Left renal cortex interstitium (tissue), 4 donors: ENCODE data around the gene ALMS1. TPM values are rescaled to one million over a fixed set of nuclear protein-coding genes. Genes with fewer than 3 reads are reported as not detected.
A peak's percentile ranks its signal among the peaks of the same experiment; 100 is the strongest.
"Not testable (repeated sequence)": the region's sequence is repeated elsewhere in the genome, so short reads cannot be mapped to it uniquely, and the experiment has no call there.

ENCODE experiments used
- DNase-seq, 4 donors: peaks; one replicate each; pipeline ENCODE4 v3.0.0-alpha.2; 2013; ENCODE audit warnings: low read depth in 4 of 4, low spot score in 2 of 4, missing footprints in 1 of 4
- polyA plus RNA-seq, 4 donors: library from polyadenylated mRNA; unstranded; fragments of 120-200 nt; gene quantifications; one replicate each; pipeline ENCODE4 v1.2.1, GENCODE V29; 2013; ENCODE audit not compliant: insufficient read length in 4 of 4

ALMS1 gene
- polyA plus RNA-seq, result 10 to 100 TPM; 36.0 to 40.7 (median 39.3) TPM

GRCh38 chr2:73385504-73386341 lies at the start of gene ALMS1:
ALMS1 (plus strand) TSS chr2:73385836; CDS start chr2:73385869, 33 bp downstream.
- DNase-seq, result peak; percentile 77 to 86 (median 80)

DNA sequence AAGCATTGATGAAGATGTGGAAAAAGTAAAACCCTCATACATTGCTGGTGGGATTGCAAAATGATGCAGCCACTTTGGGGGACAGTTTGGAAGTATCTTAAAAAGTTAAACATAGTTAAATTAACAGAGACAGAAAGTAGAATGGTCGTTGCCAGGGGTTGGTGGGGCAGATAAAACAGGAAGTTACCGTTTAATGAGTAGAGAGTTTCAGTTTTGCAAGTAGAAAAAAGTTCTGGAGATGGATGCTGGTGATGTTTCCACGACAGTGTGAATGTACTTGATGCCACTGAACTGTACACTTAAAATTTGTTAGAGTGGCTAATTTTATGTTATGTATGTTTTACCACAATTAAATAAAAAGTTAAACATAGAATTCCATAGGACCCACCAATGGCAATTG lies 47.8 kb upstream of the ALMS1 start:
- no peak for DNase-seq

DNA sequence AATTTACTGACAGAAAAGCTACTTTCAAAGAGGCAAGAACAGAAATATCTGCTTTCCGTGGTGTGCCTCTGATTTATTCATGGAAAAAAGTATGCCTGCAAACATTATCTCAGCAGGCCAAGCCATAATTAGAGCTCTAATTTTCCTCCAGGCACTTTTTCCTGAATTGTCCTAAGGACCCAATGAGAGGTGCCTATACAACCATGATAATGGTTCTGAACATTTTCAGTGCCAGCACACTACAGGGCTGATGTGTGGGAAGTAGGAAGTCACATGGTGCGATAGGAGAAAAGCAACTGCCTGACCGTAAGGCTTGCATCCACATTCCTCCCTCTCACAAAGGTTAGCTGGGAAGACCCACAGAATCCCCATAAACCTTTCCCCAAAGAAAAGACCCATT lies 46.4 kb upstream of the ALMS1 start:
- DNase-seq, result no peak

DNA sequence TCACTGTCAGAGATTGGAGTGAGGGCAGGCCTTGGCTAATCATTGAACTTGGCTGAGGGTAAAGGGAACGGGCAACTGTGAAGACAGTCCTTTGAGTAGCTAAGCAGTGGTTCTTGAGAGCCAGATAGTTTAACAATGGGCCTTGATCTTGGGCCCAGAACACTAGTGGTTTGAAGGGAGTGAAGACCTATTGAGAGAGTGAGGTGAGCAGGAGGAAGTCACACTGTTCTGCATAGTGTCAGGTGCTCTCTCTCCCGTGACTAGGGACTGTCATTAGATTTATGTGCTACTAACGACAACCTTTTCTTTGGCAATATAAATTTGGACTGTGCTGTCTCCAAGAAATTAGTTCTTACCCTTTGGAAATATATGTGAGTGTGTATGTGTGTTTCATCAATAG lies 44.6 kb upstream of the ALMS1 start:
- no peak for DNase-seq

DNA sequence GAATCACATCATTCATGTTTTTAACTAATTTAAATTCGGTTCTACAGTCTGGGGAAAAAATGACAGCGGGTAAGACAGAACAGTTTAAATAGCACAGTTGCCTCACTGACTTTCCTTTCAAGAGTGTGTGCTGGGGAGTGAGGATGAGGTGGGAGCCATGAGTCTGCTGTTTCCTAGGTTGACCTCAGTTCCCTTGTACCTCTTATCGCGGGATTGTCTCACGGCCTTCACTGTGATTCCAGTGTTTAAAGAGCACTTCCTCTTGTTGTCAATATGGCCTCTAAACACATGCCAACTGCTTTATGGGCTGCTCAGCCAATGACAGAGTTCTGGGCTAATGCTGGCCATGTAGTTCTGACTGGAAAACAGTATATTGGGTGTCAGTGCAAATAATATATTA lies 41.6 kb upstream of the ALMS1 start:
- DNase-seq, result no peak

DNA sequence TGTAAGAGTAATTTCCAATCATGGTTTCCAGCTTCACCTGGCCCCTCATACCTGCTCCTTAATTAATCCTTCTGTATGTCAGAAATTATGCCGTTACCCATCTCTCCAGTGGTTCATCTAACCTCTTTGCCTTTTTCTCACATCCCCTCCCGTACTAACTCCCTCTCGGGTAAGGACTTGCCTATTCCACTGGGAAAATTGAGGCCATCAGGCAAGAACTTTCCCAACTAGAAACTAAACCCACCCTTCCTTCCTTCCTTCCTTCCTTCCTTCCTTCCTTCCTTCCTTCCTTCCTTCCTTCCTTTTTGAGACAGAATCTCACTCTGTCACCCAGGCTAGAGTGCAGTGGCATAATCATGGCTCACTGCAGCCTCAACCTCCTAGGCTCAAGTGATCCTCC lies 40.9 kb upstream of the ALMS1 start:
- not testable (repeated sequence) for DNase-seq

- DNase-seq, result no peak
Observed at GRCh38 chr2:73350035-73350691, 35.5 kb upstream of the ALMS1 start.

DNA sequence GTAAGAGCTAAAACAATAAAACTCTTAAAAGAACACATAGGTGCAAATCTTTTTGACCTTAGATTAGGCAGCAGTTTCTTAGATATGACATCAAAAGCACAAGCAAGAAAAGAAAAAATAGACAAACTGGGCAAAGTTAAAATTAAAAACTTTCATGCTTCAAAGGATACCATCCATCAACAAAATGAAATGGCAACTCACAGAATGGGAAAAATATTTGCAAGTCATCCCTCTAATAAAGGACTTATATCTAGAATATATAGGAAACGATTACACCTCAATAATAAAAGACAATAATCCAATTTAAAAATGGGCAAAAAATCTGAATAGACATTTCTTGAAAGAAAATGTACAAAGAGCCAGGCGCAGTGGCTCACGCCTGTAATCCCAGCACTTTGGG lies 29.5 kb upstream of the ALMS1 start:
- no peak for DNase-seq

GRCh38 chr2:73359915-73360697 lies 25.5 kb upstream of the ALMS1 start:
- DNase-seq, result no peak

GRCh38 chr2:73366060-73366459 lies 19.6 kb upstream of the ALMS1 start:
- no peak for DNase-seq

- no peak for DNase-seq
Observed at GRCh38 chr2:73368781-73369180, 16.9 kb upstream of the ALMS1 start.

GRCh38 chr2:73370348-73370747 lies 15.3 kb upstream of the ALMS1 start:
- DNase-seq, result no peak

GRCh38 chr2:73373344-73373743 lies 12.3 kb upstream of the ALMS1 start:
- DNase-seq, result no peak

DNA sequence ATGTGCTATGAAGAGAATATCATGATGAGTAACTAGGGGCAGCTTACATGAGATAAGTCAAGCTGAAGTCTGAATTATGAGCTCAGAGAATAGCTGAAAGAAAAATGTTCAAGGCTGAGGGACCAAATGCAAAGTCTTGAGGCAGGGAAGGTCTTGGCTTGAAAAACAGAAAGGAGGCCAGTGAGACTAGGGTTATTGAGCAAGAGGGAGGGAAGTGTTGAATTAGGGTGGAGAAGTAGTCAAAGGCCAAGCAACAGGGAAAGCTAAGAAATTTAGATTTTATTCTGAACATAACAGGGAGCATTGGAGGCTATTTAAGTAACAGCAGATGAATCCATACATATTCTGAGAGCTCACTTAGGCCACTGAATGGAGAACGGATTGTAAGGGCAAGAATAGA lies 11.4 kb upstream of the ALMS1 start:
- no peak for DNase-seq

GRCh38 chr2:73376681-73377080 lies 9.0 kb upstream of the ALMS1 start:
- DNase-seq, result no peak

GRCh38 chr2:73383036-73383435 lies 2.6 kb upstream of the ALMS1 start:
- no peak for DNase-seq

DNA sequence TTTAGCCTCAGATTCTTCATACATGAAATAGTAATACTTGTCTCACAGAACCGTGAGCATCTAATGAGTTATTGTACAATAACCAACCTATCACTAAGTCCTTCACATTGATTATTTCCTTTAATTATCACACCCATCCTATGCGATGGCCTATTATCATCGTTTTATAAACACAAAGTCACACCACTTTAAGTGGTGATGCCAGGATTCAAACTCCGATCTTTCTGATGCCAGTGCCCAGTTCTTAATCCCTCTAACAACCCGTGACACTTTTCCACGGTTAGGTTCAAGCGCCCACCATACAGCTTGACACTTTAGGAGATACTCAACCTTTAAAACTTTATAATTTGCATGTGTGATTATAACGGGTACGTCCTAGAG lies 523 bp upstream of the ALMS1 start:
- peak in 1 of 4 donors; percentile 17 for DNase-seq

- DNase-seq, result peak in 1 of 4 donors; percentile 48
Observed at GRCh38 chr2:73386342-73386868, 769 bp downstream of the ALMS1 start.

DNA sequence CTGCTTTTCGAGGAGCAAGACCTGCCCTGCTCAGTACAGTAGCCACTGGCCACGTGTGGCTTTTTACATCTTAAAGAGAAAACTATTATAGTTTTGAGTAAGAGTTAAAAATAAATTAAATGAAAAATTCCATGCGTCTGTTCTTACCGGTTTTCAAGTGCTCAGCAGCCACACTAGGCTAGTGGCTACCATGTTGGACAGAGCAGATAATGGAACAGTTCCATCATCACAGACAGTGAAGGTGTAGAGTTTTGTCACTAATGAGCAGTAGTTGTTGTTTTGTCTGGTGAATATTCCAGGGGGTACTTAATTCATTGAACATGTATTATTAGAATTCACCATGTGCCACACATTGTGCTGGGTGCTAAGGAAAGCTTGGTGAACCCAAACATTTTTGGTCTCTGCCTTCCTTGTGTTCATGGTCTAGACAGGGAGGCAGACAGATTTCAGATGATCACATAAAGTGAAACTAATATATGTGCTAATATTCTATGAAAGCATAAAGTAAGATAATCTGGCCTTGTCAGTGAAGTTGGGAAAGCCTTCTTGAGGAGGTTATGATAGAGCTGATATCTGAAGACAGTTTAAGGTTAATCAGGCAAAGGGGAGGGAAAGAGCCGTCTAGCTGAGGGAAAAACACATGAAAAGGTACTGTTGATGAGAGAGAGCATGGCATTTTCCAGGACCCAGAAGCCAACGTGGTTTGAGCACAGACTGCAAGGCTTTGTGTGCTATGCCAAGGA lies 1.4 kb downstream of the ALMS1 start:
- DNase-seq, result peak in 2 of 4 donors; percentile 2 to 13

GRCh38 chr2:73402386-73403103 lies 16.9 kb downstream of the ALMS1 start:
- DNase-seq, result no peak
